NCI-H345 treated with DMSO at 0.1 percent for 48 hours (cell line): ENCODE data around the gene LRRC66.

Experiments
- DNase-seq: peaks from one replicate; lab custom pipeline; 2025; ENCODE audit not compliant: unreplicated experiment; lab: John Stamatoyannopoulos, UW

The LRRC66 gene

GRCh38 chr4:52012651-52013050 lies 7.5 kb downstream of the LRRC66 start:
- no peak for DNase-seq

- no peak for DNase-seq
Measured at GRCh38 chr4:52010986-52011385, 9.2 kb downstream of the LRRC66 start.

- DNase-seq: no peak
Measured at GRCh38 chr4:52006887-52007286, 13.3 kb downstream of the LRRC66 start.

- no peak for DNase-seq
Measured at GRCh38 chr4:52005604-52006273, 14.4 kb downstream of the LRRC66 start.

GRCh38 chr4:52004414-52004813 lies 15.7 kb downstream of the LRRC66 start:
- DNase-seq: no peak

- no peak for DNase-seq
Measured at GRCh38 chr4:52001616-52002015, 18.5 kb downstream of the LRRC66 start.

GRCh38 chr4:51999250-51999649 lies 20.9 kb downstream of the LRRC66 start:
- no peak for DNase-seq

- no peak for DNase-seq
Measured at GRCh38 chr4:51998837-51999236, 21.3 kb downstream of the LRRC66 start.

- no peak for DNase-seq
Measured at GRCh38 chr4:51997647-51998046, 22.5 kb downstream of the LRRC66 start.

- DNase-seq: no peak
Measured at GRCh38 chr4:51995647-51996220, 24.4 kb downstream of the LRRC66 start.

GRCh38 chr4:51965862-51966261 lies 54.3 kb downstream of the LRRC66 start:
- DNase-seq: no peak

GRCh38 chr4:51963841-51964517 lies 56.2 kb downstream of the LRRC66 start:
- DNase-seq: no peak

- no peak for DNase-seq
Measured at GRCh38 chr4:51960486-51960885, 59.7 kb downstream of the LRRC66 start.

- no peak for DNase-seq
Measured at GRCh38 chr4:51958199-51958968, 61.8 kb downstream of the LRRC66 start.
